Mucosa of descending colon (tissue), 3 donors: ENCODE results near the gene DMRTC2. TPM values are rescaled to one million over a fixed set of nuclear protein-coding genes. Genes with fewer than 3 reads are reported as not detected.

Experiments used
- ATAC-seq: fragments of 200-7000 bp; cut with Tn5 transposase; one replicate; pipeline ENCODE4 v1.9.1; 2020; ENCODE audit warnings: mild to moderate bottlenecking, moderate library complexity
- DNase-seq, 3 donors: peaks; one replicate each; pipeline ENCODE4 v3.0.0-alpha.2; 2020
- H3K36me3 ChIP-seq: fragments of 200-600 bp; one replicate; pipeline ENCODE4 v1.8.0; 2021; ENCODE audit warnings: low read depth, mild to moderate bottlenecking
- H3K4me1 ChIP-seq: fragments of 200-600 bp; one replicate; pipeline ENCODE4 v1.8.0; 2021; ENCODE audit warnings: low read depth, mild to moderate bottlenecking
- H3K4me3 ChIP-seq: fragments of 200-600 bp; one replicate; pipeline ENCODE4 v1.8.0; 2021; ENCODE audit warnings: mild to moderate bottlenecking
- H3K9me3 ChIP-seq: fragments of 200-600 bp; one replicate; pipeline ENCODE4 v1.8.0; 2021; ENCODE audit warnings: mild to moderate bottlenecking
- intact Hi-C, 2 donors: fragments of 100-400 bp; cut with DNase I in 1 of 2; cut with micrococcal nuclease in 1 of 2; formaldehyde crosslinking; loops; one replicate each; pipeline versions ENCODE4 v1.11.0 to v1.11.1; 2022; cut with DNase I, micrococcal nuclease
- total RNA-seq, 3 donors: library from RNA; stranded (reverse); fragmentation: NEBNext Ultra II Directional in 2 of 3; extraction: Animal tissue kit (Norgen Biotek cat#: 25700) in 2 of 3; gene quantifications; one replicate each; pipeline versions ENCODE4 v1.2.1 to v1.2.4, GENCODE V29; 2021 to 2023
- TF ChIP-seq, protein P1 (sequence below): fragments of 200-600 bp; IDR thresholded peaks from one replicate; pipeline ENCODE4 v1.8.0; 2022; ENCODE audit warnings: antibody characterized with exemption, mild to moderate bottlenecking
- donor health status: DM: no; HTN: no; CAD: no; lungs with moderate emphysema.
- donor health status: DM: no; HTN: no; CAD: no.
- donor health status: DM: no; HTN: yes; CAD: no.

Gene DMRTC2
- total RNA-seq, 3 donors from 2014 or later = not detected

DNA sequence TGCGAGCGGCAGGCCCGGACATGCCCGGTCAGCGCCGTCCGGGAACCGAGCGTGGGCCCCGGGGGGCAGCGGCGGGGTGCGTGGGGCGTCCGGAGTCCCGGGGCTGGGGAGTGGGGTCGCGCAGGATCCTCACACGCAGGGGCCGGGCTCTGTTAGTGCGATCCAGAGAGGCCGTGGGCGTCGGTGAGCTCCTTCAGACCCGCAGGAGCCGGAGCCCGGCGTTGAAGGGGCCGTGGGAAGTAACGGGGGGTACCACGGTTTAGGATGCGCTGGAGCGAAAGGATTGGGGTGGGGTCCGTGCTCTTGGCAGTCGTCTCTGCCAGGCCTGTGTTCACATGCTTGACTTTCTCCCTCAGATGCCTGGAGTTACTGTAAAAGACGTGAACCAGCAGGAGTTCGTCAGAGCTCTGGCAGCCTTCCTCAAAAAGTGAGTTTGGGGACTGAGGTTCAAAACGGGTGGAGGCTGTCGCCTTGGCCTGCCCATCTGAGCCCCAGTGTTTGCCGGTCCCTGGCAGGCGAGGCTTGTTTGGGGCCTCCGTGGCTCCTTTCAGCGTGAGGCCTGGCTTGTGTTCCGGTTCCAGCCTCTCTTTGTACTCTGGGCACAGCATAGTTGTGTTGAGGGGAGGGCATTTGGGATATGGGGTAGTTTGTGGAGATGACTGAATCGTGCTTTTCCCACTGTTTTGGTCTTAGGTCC, 15.7 kb downstream of the DMRTC2 start:
- Histone ChIP-seq H3K9me3 (no peaks in the 10 kb centered on the region), H3K4me3 (peak overlapping the region; percentile 97), H3K4me1 (peaks cover 26% of the 10 kb centered on the region), H3K36me3 (peaks cover 3% of the 10 kb centered on the region)
- ATAC-seq = no peak
- no peak for DNase-seq
- TF ChIP-seq, protein P1, sequence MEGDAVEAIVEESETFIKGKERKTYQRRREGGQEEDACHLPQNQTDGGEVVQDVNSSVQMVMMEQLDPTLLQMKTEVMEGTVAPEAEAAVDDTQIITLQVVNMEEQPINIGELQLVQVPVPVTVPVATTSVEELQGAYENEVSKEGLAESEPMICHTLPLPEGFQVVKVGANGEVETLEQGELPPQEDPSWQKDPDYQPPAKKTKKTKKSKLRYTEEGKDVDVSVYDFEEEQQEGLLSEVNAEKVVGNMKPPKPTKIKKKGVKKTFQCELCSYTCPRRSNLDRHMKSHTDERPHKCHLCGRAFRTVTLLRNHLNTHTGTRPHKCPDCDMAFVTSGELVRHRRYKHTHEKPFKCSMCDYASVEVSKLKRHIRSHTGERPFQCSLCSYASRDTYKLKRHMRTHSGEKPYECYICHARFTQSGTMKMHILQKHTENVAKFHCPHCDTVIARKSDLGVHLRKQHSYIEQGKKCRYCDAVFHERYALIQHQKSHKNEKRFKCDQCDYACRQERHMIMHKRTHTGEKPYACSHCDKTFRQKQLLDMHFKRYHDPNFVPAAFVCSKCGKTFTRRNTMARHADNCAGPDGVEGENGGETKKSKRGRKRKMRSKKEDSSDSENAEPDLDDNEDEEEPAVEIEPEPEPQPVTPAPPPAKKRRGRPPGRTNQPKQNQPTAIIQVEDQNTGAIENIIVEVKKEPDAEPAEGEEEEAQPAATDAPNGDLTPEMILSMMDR = no peak
- intact Hi-C loops = no loop called here

- no peak overlapping the region for H3K4me3 ChIP-seq
- ATAC-seq = no peak
- TF ChIP-seq, protein P1 = no peak
- H3K36me3 ChIP-seq = peaks cover 3% of the 10 kb centered on the region
- peaks cover 26% of the 10 kb centered on the region for H3K4me1 ChIP-seq
- DNase-seq = no peak
- intact Hi-C loops = no loop called here
- H3K9me3 ChIP-seq = no peaks in the 10 kb centered on the region
Observed at GRCh38 chr19:41861116-41861768, 16.4 kb downstream of the DMRTC2 start.

GRCh38 chr19:41861846-41862245, 17.0 kb downstream of the DMRTC2 start:
- Histone ChIP-seq H3K9me3 (no peaks in the 10 kb centered on the region), H3K4me3 (no peak overlapping the region), H3K36me3 (peaks cover 3% of the 10 kb centered on the region), H3K4me1 (peaks cover 27% of the 10 kb centered on the region)
- DNase-seq = no peak
- intact Hi-C loops = no loop called here
- TF ChIP-seq, protein P1 = no peak
- ATAC-seq = no peak

GRCh38 chr19:41862445-41862986, 17.7 kb downstream of the DMRTC2 start:
- ATAC-seq (no peak), DNase-seq (no peak)
- Histone ChIP-seq H3K4me1 (peaks cover 33% of the 10 kb centered on the region), H3K36me3 (peaks cover 3% of the 10 kb centered on the region), H3K9me3 (no peaks in the 10 kb centered on the region), H3K4me3 (no peak overlapping the region)
- intact Hi-C loops = no loop called here
- TF ChIP-seq, protein P1 = no peak

- ATAC-seq = no peak
- TF ChIP-seq, protein P1 = no peak
- peaks cover 3% of the 10 kb centered on the region for H3K36me3 ChIP-seq
- H3K4me1 ChIP-seq = peaks cover 40% of the 10 kb centered on the region
- no peak for DNase-seq
- intact Hi-C loops = no loop called here
- no peak overlapping the region for H3K4me3 ChIP-seq
- H3K9me3 ChIP-seq = no peaks in the 10 kb centered on the region
Observed at GRCh38 chr19:41863209-41863931, 18.5 kb downstream of the DMRTC2 start.
